Neural progenitor cell (in vitro differentiated cells): ENCODE measurements around the gene SLC25A27. TPM values are rescaled to one million over a fixed set of nuclear protein-coding genes. Genes with fewer than 3 reads are reported as not detected.
A peak's percentile ranks its signal among the peaks of the same experiment; 100 is the strongest.

Experiments used
- DNase-seq: peaks from one replicate; pipeline ENCODE4 v3.0.0-alpha.2; 2016; ENCODE audit warnings: low spot score
- H2AFZ ChIP-seq: fragments of 200-600 bp; sonication (generic); replicated peaks from 2 replicates; pipeline ENCODE4 v1.6.1; 2016; ENCODE audit warnings: antibody characterized with exemption
- H3F3A ChIP-seq: fragments of 200-600 bp; sonication (generic); 2 replicates; pipeline ENCODE4 v1.6.1; 2016; ENCODE audit warnings: antibody characterized with exemption, low read depth
- H3K27ac ChIP-seq: fragments of 200-600 bp; sonication (generic); 2 replicates; pipeline ENCODE4 v1.5.1; 2016; ENCODE audit warnings: mild to moderate bottlenecking
- H3K27me3 ChIP-seq: fragments of 200-600 bp; sonication (generic); 2 replicates; pipeline ENCODE4 v1.6.1; 2016; ENCODE audit warnings: mild to moderate bottlenecking, moderate library complexity
- H3K36me3 ChIP-seq: fragments of 200-600 bp; sonication (generic); 2 replicates; pipeline ENCODE4 v1.5.1; 2016
- H3K4me1 ChIP-seq: fragments of 200-600 bp; sonication (generic); 2 replicates; pipeline ENCODE4 v1.6.1; 2016; ENCODE audit warnings: mixed run types
- H3K4me2 ChIP-seq: fragments of 200-600 bp; sonication (generic); 2 replicates; pipeline ENCODE4 v1.6.1; 2016
- H3K4me3 ChIP-seq: fragments of 200-600 bp; sonication (generic); 2 replicates; pipeline ENCODE4 v1.5.1; 2016
- H3K79me2 ChIP-seq: fragments of 200-600 bp; sonication (generic); 2 replicates; pipeline ENCODE4 v1.6.1; 2016; ENCODE audit warnings: low read depth
- H3K9ac ChIP-seq: fragments of 200-600 bp; sonication (generic); 2 replicates; pipeline ENCODE4 v1.6.1; 2016
- H3K9me3 ChIP-seq: fragments of 200-600 bp; sonication (generic); 2 replicates; pipeline ENCODE4 v1.5.1; 2016; ENCODE audit warnings: low read depth
- H4K20me1 ChIP-seq: fragments of 200-600 bp; sonication (generic); 2 replicates; pipeline ENCODE4 v1.6.1; 2016; ENCODE audit warnings: low read depth
- H3K27ac Mint-ChIP-seq: 3 replicates; pipeline ENCODE4 v1.8.0; 2021; ENCODE audit warnings: mixed read lengths
- H3K27me3 Mint-ChIP-seq: 2 replicates; pipeline ENCODE4 v1.8.0; 2022; ENCODE audit warnings: low read depth, mild to moderate bottlenecking, inconsistent platforms, moderate library complexity, mixed read lengths; ENCODE audit not compliant: insufficient read depth
- H3K36me3 Mint-ChIP-seq: 3 replicates; pipeline ENCODE4 v1.8.0; 2021; ENCODE audit warnings: mixed read lengths
- H3K4me1 Mint-ChIP-seq: 3 replicates; pipeline ENCODE4 v1.8.0; 2021; ENCODE audit warnings: mixed read lengths
- H3K4me3 Mint-ChIP-seq: 3 replicates; pipeline ENCODE4 v1.8.0; 2021; ENCODE audit warnings: mild to moderate bottlenecking, moderate library complexity, mixed read lengths
- H3K9me3 Mint-ChIP-seq: 3 replicates; pipeline ENCODE4 v1.8.0; 2020; ENCODE audit warnings: mixed read lengths
- EZH2 ChIP-seq: fragments of 200-600 bp; sonication (generic); IDR thresholded peaks from 2 replicates; pipeline ENCODE4 v1.6.1; 2017; ENCODE audit warnings: antibody characterized with exemption, mild to moderate bottlenecking, moderate library complexity
- EZH2phosphoT487 ChIP-seq: fragments of 200-600 bp; sonication (generic); IDR thresholded peaks from 2 replicates; pipeline ENCODE4 v1.6.1; 2017; ENCODE audit warnings: antibody characterized with exemption
- total RNA-seq: library from RNA; depleted of rRNA; stranded (reverse); fragments of >200 nt; gene quantifications from 2 replicates; pipeline ENCODE4 v1.2.3, GENCODE V29; 2015; ENCODE audit warnings: low replicate concordance
- TF ChIP-seq, protein P1 (sequence below): fragments of 200-600 bp; sonication (generic); IDR thresholded peaks from 2 replicates; pipeline ENCODE4 v1.5.1; 2017; ENCODE audit warnings: antibody characterized with exemption, mild to moderate bottlenecking

The SLC25A27 gene
- total RNA-seq, 1 donor from 2014 or later = 47.7 TPM

- H3K27ac ChIP-seq = no peak overlapping the region
- H3K27me3 Mint-ChIP-seq = no peaks in the 10 kb centered on the region
- TF ChIP-seq EZH2phosphoT487 = no peak
- TF ChIP-seq, protein P1, sequence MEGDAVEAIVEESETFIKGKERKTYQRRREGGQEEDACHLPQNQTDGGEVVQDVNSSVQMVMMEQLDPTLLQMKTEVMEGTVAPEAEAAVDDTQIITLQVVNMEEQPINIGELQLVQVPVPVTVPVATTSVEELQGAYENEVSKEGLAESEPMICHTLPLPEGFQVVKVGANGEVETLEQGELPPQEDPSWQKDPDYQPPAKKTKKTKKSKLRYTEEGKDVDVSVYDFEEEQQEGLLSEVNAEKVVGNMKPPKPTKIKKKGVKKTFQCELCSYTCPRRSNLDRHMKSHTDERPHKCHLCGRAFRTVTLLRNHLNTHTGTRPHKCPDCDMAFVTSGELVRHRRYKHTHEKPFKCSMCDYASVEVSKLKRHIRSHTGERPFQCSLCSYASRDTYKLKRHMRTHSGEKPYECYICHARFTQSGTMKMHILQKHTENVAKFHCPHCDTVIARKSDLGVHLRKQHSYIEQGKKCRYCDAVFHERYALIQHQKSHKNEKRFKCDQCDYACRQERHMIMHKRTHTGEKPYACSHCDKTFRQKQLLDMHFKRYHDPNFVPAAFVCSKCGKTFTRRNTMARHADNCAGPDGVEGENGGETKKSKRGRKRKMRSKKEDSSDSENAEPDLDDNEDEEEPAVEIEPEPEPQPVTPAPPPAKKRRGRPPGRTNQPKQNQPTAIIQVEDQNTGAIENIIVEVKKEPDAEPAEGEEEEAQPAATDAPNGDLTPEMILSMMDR = no peak
- TF ChIP-seq EZH2 = no peak
- no peak overlapping the region for H3K4me3 Mint-ChIP-seq
- no peaks in the 10 kb centered on the region for H3K4me1 Mint-ChIP-seq
- peak overlapping the region; percentile 10 for H3K27ac Mint-ChIP-seq
- no peaks in the 10 kb centered on the region for H4K20me1 ChIP-seq
- H3K9me3 Mint-ChIP-seq = no peaks in the 10 kb centered on the region
- no peaks in the 10 kb centered on the region for H3K27me3 ChIP-seq
- no peak overlapping the region for H2AFZ ChIP-seq
- no peak for DNase-seq
- no peaks in the 10 kb centered on the region for H3K4me1 ChIP-seq
- H3K9me3 ChIP-seq = no peaks in the 10 kb centered on the region
- H3K36me3 ChIP-seq = no peaks in the 10 kb centered on the region
- no peaks in the 10 kb centered on the region for H3K36me3 Mint-ChIP-seq
- no peaks in the 10 kb centered on the region for H3F3A ChIP-seq
- H3K79me2 ChIP-seq = no peaks in the 10 kb centered on the region
- no peak overlapping the region for H3K4me3 ChIP-seq
- H3K4me2 ChIP-seq = no peak overlapping the region
- no peak overlapping the region for H3K9ac ChIP-seq
These were observed 53.7 kb downstream of the SLC25A27 start for GRCh38 chr6:46706464-46706863.

DNA sequence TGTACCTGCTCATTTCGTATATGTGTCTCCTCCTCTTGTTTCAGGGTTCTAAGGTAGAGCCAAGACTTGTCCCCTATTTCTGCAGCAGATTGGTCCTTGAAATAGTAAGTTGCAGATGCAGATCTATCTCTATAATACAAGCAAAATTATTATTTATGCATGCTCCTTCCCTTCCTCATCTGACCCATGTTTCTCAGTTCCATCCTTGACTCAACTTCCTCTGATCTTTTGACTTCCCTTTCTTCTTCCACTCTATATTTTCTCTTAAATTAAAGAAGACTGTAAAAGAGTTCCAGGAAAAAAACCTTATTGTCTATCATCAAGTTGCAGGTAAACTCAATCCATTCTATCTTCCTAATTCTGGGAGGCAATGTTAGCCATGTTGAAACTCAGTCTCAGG, 58.7 kb downstream of the SLC25A27 start:
- Histone ChIP-seq H2AFZ (no peak overlapping the region), H3K4me2 (no peak overlapping the region), H3K9me3 (no peaks in the 10 kb centered on the region), H3K27me3 (no peaks in the 10 kb centered on the region), H3K4me1 (no peaks in the 10 kb centered on the region), H3F3A (no peaks in the 10 kb centered on the region), H4K20me1 (no peaks in the 10 kb centered on the region), H3K36me3 (no peaks in the 10 kb centered on the region), H3K79me2 (no peaks in the 10 kb centered on the region), H3K4me3 (no peak overlapping the region), H3K27ac (no peak overlapping the region), H3K9ac (no peak overlapping the region)
- TF ChIP-seq EZH2 (no peak), EZH2phosphoT487 (no peak)
- TF ChIP-seq, protein P1 = no peak
- DNase-seq = no peak
- no peaks in the 10 kb centered on the region for H3K36me3 Mint-ChIP-seq
- H3K27me3 Mint-ChIP-seq = no peaks in the 10 kb centered on the region
- no peaks in the 10 kb centered on the region for H3K4me1 Mint-ChIP-seq
- no peak overlapping the region for H3K4me3 Mint-ChIP-seq
- no peaks in the 10 kb centered on the region for H3K9me3 Mint-ChIP-seq
- H3K27ac Mint-ChIP-seq = no peak overlapping the region

GRCh38 chr6:46715141-46715540, 62.4 kb downstream of the SLC25A27 start:
- H3K27me3 Mint-ChIP-seq = peaks cover 2% of the 10 kb centered on the region
- H3K4me2 ChIP-seq = no peak overlapping the region
- H3K4me3 Mint-ChIP-seq = no peak overlapping the region
- no peak for DNase-seq
- H2AFZ ChIP-seq = no peak overlapping the region
- H3K4me3 ChIP-seq = no peak overlapping the region
- no peaks in the 10 kb centered on the region for H3K79me2 ChIP-seq
- no peaks in the 10 kb centered on the region for H3K36me3 Mint-ChIP-seq
- H4K20me1 ChIP-seq = no peaks in the 10 kb centered on the region
- no peaks in the 10 kb centered on the region for H3K27me3 ChIP-seq
- no peaks in the 10 kb centered on the region for H3K4me1 Mint-ChIP-seq
- no peak overlapping the region for H3K27ac Mint-ChIP-seq
- H3F3A ChIP-seq = no peaks in the 10 kb centered on the region
- H3K9me3 Mint-ChIP-seq = no peaks in the 10 kb centered on the region
- H3K9me3 ChIP-seq = no peaks in the 10 kb centered on the region
- no peak overlapping the region for H3K9ac ChIP-seq
- no peak overlapping the region for H3K27ac ChIP-seq
- no peaks in the 10 kb centered on the region for H3K36me3 ChIP-seq
- H3K4me1 ChIP-seq = no peaks in the 10 kb centered on the region
- TF ChIP-seq EZH2phosphoT487 (no peak), EZH2 (no peak)
- TF ChIP-seq, protein P1 = no peak
